HG03571 (cell line): ENCODE measurements around the gene PIEZO1.

Source experiments
- ATAC-seq: cut with Tn5 transposase; IDR thresholded peaks from one replicate; pipeline ENCODE4 v1.9.1; 2021; ENCODE audit not compliant: unreplicated experiment

PIEZO1 gene

GRCh38 chr16:88705076-88705684 lies 79.8 kb downstream of the PIEZO1 start:
- no peak for ATAC-seq

- ATAC-seq, result no peak
Measured at GRCh38 chr16:88703486-88704309, 81.3 kb downstream of the PIEZO1 start.

- ATAC-seq, result no peak
Measured at GRCh38 chr16:88702371-88703210, 82.4 kb downstream of the PIEZO1 start.

GRCh38 chr16:88701581-88702370 lies 83.2 kb downstream of the PIEZO1 start:
- no peak for ATAC-seq

- ATAC-seq, result peak; percentile 70
Measured at GRCh38 chr16:88700636-88701482, 84.2 kb downstream of the PIEZO1 start.

- no peak for ATAC-seq
Measured at GRCh38 chr16:88700322-88700635, 84.7 kb downstream of the PIEZO1 start.

GRCh38 chr16:88699180-88699579 lies 85.8 kb downstream of the PIEZO1 start:
- ATAC-seq, result no peak

- ATAC-seq, result no peak
Measured at GRCh38 chr16:88698646-88699045, 86.4 kb downstream of the PIEZO1 start.

- no peak for ATAC-seq
Measured at GRCh38 chr16:88697831-88698615, 87.0 kb downstream of the PIEZO1 start.

- no peak for ATAC-seq
Measured at GRCh38 chr16:88697116-88697830, 87.7 kb downstream of the PIEZO1 start.

- no peak for ATAC-seq
Measured at GRCh38 chr16:88696441-88696840, 88.6 kb downstream of the PIEZO1 start.

GRCh38 chr16:88695753-88696152 lies 89.3 kb downstream of the PIEZO1 start:
- ATAC-seq, result no peak

- no peak for ATAC-seq
Measured at GRCh38 chr16:88695218-88695617, 89.8 kb downstream of the PIEZO1 start.

GRCh38 chr16:88694221-88695087 lies 90.6 kb downstream of the PIEZO1 start:
- ATAC-seq, result no peak

GRCh38 chr16:88693420-88694177 lies 91.4 kb downstream of the PIEZO1 start:
- no peak for ATAC-seq

- ATAC-seq, result no peak
Measured at GRCh38 chr16:88692861-88693260, 92.2 kb downstream of the PIEZO1 start.
